Lung microvascular endothelial cell (primary cell): ENCODE measurements around the gene NACC2. TPM values are rescaled to one million over a fixed set of nuclear protein-coding genes. Genes with fewer than 3 reads are reported as not detected.
A peak's percentile ranks its signal among the peaks of the same experiment; 100 is the strongest.

Experiments used
- DNase-seq, 2 donors: peaks; one replicate each; pipeline versions ENCODE4 v3.0.0 to v3.0.0-alpha.2; 2010; ENCODE audit warnings: low read depth in 2 of 2
- total RNA-seq: library from RNA; depleted of rRNA; stranded (reverse); fragments of >200 nt; gene quantifications from 2 replicates; pipeline ENCODE4 v1.2.1, GENCODE V29; 2014

NACC2 gene
- 10.9 and 11.6 TPM in 2 replicates for total RNA-seq

- peak; percentile 71 to 73 for DNase-seq
Measured at GRCh38 chr9:136095070-136096058, at the start of gene NACC2. Gene NACC2 (minus strand): TSS chr9:136095289. CDS start chr9:136050521, 44,768 bp downstream.

GRCh38 chr9:136144450-136144849 lies 49.4 kb upstream of the NACC2 start:
- no peak for DNase-seq

- DNase-seq: peak; percentile 49 to 70
Measured at GRCh38 chr9:136143215-136144001, 48.3 kb upstream of the NACC2 start.

- no peak for DNase-seq
Measured at GRCh38 chr9:136142859-136143214, 47.7 kb upstream of the NACC2 start.

GRCh38 chr9:136142414-136142796 lies 47.3 kb upstream of the NACC2 start:
- no peak for DNase-seq

- no peak for DNase-seq
Measured at GRCh38 chr9:136141682-136142413, 46.8 kb upstream of the NACC2 start.

GRCh38 chr9:136140966-136141365 lies 45.9 kb upstream of the NACC2 start:
- no peak for DNase-seq

GRCh38 chr9:136140046-136140445 lies 45.0 kb upstream of the NACC2 start:
- no peak for DNase-seq

- DNase-seq: peak; percentile 17 to 36
Measured at GRCh38 chr9:136138566-136138965, 43.5 kb upstream of the NACC2 start.

- peak in 1 of 2 donors; percentile 65 for DNase-seq
Measured at GRCh38 chr9:136137321-136138265, 42.5 kb upstream of the NACC2 start.

GRCh38 chr9:136136127-136136925 lies 41.2 kb upstream of the NACC2 start:
- DNase-seq: no peak

GRCh38 chr9:136135326-136136126 lies 40.4 kb upstream of the NACC2 start:
- DNase-seq: no peak

- DNase-seq: no peak
Measured at GRCh38 chr9:136133959-136134484, 38.9 kb upstream of the NACC2 start.

GRCh38 chr9:136133191-136133958 lies 38.3 kb upstream of the NACC2 start:
- DNase-seq: peak; percentile 28 to 57

- no peak for DNase-seq
Measured at GRCh38 chr9:136132512-136133050, 37.5 kb upstream of the NACC2 start.

GRCh38 chr9:136131629-136132511 lies 36.8 kb upstream of the NACC2 start:
- DNase-seq: no peak
